GM13976 (cell line): ENCODE results near the gene LHX6.

Experiments
- DNase-seq: peaks from one replicate; pipeline ENCODE4 v3.0.0; 2012; ENCODE audit warnings: low spot score
- CTCF ChIP-seq: IDR thresholded peaks from 2 replicates; pipeline ENCODE4 v1.5.1; 2012; ENCODE audit warnings: borderline replicate concordance, mild to moderate bottlenecking; ENCODE audit not compliant: insufficient read depth; ENCODE audit errors: extremely low read depth, missing control alignments, control extremely low read depth
- in situ Hi-C: fragments of 300-500 bp; cut with MboI; formaldehyde crosslinking; loops from one replicate; pipeline ENCODE4 v1.12.0; 2022; ENCODE audit warnings: low sequenced_read_pairs, mixed read lengths, inconsistent platforms; ENCODE audit not compliant: unreplicated experiment

The LHX6 gene

GRCh38 chr9:122220673-122221182 is 8.0 kb downstream of the LHX6 start:
- peak; percentile 29 for DNase-seq
- TF ChIP-seq CTCF = no peak
- in situ Hi-C loops = no loop called here

GRCh38 chr9:122219856-122220672 is 8.7 kb downstream of the LHX6 start:
- no peak for TF ChIP-seq CTCF
- in situ Hi-C loops = no loop called here
- peak; percentile 37 for DNase-seq

GRCh38 chr9:122218935-122219855 is 9.6 kb downstream of the LHX6 start:
- TF ChIP-seq CTCF = no peak
- peak; percentile 58 for DNase-seq
- in situ Hi-C loops = no loop called here

GRCh38 chr9:122218071-122218934 is 10.5 kb downstream of the LHX6 start:
- in situ Hi-C loops = no loop called here
- no peak for TF ChIP-seq CTCF
- peak; percentile 32 for DNase-seq

- no peak for TF ChIP-seq CTCF
- in situ Hi-C loops = no loop called here
- DNase-seq = peak; percentile 29
Observed at GRCh38 chr9:122217640-122218039, 11.1 kb downstream of the LHX6 start.
